ENCODE data around the gene SNRNP35.

Gene SNRNP35

DNA sequence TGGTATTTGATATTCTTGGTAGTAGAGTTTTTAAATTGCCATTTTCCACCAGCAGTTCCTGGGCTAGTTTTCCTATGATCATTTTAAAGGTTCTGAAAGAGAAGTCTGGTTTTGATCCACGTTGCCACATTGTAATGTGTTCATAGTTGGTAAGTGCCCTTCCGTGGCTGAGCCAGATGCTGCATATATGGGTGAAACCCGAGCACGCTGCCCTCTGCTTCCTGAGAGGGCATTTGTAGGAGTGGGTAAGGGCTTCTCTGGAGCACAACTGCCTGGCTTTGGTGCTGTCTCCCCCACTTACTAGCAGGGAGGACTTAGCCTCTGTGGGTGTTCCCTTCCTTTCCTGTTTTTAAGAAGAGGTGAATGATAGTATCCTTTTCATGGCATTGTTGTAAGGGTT lies 7.1 kb downstream of the SNRNP35 start:
- TF ChIP-seq, protein P1, sequence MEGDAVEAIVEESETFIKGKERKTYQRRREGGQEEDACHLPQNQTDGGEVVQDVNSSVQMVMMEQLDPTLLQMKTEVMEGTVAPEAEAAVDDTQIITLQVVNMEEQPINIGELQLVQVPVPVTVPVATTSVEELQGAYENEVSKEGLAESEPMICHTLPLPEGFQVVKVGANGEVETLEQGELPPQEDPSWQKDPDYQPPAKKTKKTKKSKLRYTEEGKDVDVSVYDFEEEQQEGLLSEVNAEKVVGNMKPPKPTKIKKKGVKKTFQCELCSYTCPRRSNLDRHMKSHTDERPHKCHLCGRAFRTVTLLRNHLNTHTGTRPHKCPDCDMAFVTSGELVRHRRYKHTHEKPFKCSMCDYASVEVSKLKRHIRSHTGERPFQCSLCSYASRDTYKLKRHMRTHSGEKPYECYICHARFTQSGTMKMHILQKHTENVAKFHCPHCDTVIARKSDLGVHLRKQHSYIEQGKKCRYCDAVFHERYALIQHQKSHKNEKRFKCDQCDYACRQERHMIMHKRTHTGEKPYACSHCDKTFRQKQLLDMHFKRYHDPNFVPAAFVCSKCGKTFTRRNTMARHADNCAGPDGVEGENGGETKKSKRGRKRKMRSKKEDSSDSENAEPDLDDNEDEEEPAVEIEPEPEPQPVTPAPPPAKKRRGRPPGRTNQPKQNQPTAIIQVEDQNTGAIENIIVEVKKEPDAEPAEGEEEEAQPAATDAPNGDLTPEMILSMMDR (IDR thresholded peaks at IDR 0.05; ENCODE audit: low read depth, low read length): no peak
- H3K4me3 ChIP-seq (ENCODE audit: low read depth, low read length): no peak overlapping the region
- in situ Hi-C loops (cut with HindIII; ENCODE audit: low sequenced_read_pairs): no loop called here

GRCh38 chr12:123468786-123469185 lies 10.8 kb downstream of the SNRNP35 start:
- no peak for DNase-seq (ENCODE audit: low read depth, low spot score)
- TF ChIP-seq, protein P1 (IDR thresholded peaks at IDR 0.05; ENCODE audit: low read depth, low read length): no peak
- in situ Hi-C loops (cut with HindIII; ENCODE audit: low sequenced_read_pairs): no loop called here
- no peak overlapping the region for H3K4me3 ChIP-seq (ENCODE audit: low read depth, low read length)

More for the DNA sequence above, 7.1 kb downstream of the SNRNP35 start:
- DNase-seq (ENCODE audit: low read depth, low spot score): no peak

- in situ Hi-C loops (cut with HindIII; ENCODE audit: low sequenced_read_pairs): no loop called here
- TF ChIP-seq, protein P1 (IDR thresholded peaks at IDR 0.05; ENCODE audit: low read depth, low read length): no peak
- no peak for DNase-seq (ENCODE audit: low read depth, low spot score)
- H3K4me3 ChIP-seq (ENCODE audit: low read depth, low read length): no peak overlapping the region
Measured at GRCh38 chr12:123469978-123470377, 12.0 kb downstream of the SNRNP35 start.

DNA sequence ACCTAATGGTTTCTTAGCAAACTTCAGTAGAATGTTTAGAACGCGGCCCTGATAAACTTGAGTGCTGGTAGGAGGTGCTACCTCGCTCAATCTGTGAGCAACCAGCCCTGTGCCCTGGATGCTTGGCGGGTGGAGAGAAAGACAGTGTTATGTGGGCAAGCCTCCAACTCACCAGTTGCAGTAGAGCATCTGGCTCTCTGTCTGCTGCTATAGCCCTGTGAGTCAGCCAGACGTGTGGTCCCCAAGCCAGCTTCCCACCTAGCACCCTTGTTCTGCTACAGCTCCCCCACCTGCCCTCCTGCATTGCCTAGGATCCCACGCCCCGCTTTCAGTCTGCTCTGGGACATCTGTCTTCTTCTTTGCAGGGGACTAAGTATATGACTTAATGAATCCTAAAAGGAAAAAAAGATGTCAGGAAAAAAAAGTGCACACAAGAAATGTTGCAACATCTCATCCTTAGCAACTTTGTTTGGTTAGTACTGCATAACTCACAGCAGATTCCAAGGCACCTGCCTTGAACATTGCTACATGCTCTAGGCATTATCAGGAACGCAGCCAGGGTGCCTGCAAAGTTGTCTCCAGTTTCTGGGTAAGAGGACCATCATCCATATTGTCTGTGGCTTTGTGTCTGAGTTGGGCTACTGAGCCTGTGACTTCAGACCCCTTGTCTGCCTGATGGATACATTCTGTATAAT lies 13.6 kb downstream of the SNRNP35 start:
- H3K4me3 ChIP-seq (ENCODE audit: low read depth, low read length): no peak overlapping the region
- in situ Hi-C loops (cut with HindIII; ENCODE audit: low sequenced_read_pairs): no loop called here
- TF ChIP-seq, protein P1 (IDR thresholded peaks at IDR 0.05; ENCODE audit: low read depth, low read length): no peak
- DNase-seq (ENCODE audit: low read depth, low spot score): peak; percentile 62

DNA sequence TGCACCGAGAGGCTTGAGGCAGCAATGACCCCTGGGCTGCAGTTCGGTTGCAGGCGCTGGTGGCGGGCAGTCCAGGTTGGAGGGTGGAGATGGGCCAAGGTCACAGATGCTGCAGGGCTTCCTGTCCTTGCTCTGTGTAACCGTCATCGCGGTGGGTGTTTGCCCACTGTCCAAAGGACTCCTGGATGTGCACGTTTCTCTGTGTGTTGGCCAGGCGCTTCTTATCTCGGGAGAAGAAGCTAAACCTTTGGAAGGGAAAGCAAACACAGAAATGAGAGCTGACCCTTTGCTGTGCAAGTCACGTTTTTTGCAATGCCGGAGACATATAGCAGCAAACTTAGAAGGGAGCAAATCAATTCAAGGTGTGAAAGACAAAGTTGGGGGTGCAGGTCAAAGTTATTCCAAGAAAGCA lies 14.5 kb downstream of the SNRNP35 start:
- TF ChIP-seq, protein P1 (IDR thresholded peaks at IDR 0.05; ENCODE audit: low read depth, low read length): no peak
- no peak overlapping the region for H3K4me3 ChIP-seq (ENCODE audit: low read depth, low read length)
- DNase-seq (ENCODE audit: low read depth, low spot score): no peak
- in situ Hi-C loops (cut with HindIII; ENCODE audit: low sequenced_read_pairs): no loop called here

GRCh38 chr12:123474485-123475245 lies 16.7 kb downstream of the SNRNP35 start:
- in situ Hi-C loops (cut with HindIII; ENCODE audit: low sequenced_read_pairs): no loop called here
- no peak for DNase-seq (ENCODE audit: low read depth, low spot score)
- TF ChIP-seq, protein P1 (IDR thresholded peaks at IDR 0.05; ENCODE audit: low read depth, low read length): no peak
- no peak overlapping the region for H3K4me3 ChIP-seq (ENCODE audit: low read depth, low read length)
